HG03432 (cell line): Measurements from ENCODE around the gene SPAAR.
"Not testable (repeated sequence)": the region's sequence is repeated elsewhere in the genome, so short reads cannot be mapped to it uniquely, and the experiment has no call there.

Experiments used
- ATAC-seq: cut with Tn5 transposase; IDR thresholded peaks from one replicate; pipeline ENCODE4 v1.9.1; 2021; ENCODE audit warnings: mild to moderate bottlenecking, moderate library complexity; ENCODE audit not compliant: unreplicated experiment

Gene SPAAR

DNA sequence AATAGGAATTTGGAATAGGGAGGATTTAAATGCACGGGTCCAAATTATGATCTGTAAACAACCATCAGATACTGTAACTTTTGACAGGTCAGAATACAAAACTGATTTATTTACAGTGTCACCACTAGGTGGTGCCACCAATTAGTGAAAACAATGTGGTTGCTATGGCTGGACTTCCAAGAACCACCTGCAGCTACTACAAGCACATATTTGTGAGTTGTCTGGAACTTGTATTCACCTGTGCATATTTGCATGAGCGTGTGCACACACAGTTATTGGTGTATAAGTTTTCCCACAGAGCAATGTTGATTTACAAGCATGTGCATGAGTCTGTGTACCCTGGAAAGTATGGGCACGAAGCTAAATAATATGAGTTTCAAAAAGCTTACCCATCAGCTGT is 6.2 kb upstream of the SPAAR start:
- no peak for ATAC-seq

DNA sequence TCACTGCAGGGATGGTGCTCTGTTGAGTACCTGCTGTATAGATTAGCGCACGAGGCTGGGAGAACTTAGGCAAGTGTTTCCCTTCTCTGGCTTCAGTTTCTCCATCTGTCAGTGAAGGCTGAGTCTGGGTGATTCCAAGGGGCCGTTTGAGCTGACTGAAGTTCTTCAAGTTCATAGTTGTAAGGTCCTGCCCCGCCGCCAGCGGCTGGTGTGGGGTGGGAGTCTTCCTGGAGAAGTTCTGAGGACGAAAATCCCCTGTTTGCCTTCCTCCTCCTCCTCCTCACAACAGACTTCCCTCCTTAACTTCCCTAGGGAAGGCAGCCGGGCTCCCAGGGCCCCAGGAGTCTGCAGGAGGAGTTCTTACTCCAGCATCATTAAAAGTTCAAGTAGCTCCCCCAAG is 5.0 kb upstream of the SPAAR start:
- ATAC-seq, result no peak

DNA sequence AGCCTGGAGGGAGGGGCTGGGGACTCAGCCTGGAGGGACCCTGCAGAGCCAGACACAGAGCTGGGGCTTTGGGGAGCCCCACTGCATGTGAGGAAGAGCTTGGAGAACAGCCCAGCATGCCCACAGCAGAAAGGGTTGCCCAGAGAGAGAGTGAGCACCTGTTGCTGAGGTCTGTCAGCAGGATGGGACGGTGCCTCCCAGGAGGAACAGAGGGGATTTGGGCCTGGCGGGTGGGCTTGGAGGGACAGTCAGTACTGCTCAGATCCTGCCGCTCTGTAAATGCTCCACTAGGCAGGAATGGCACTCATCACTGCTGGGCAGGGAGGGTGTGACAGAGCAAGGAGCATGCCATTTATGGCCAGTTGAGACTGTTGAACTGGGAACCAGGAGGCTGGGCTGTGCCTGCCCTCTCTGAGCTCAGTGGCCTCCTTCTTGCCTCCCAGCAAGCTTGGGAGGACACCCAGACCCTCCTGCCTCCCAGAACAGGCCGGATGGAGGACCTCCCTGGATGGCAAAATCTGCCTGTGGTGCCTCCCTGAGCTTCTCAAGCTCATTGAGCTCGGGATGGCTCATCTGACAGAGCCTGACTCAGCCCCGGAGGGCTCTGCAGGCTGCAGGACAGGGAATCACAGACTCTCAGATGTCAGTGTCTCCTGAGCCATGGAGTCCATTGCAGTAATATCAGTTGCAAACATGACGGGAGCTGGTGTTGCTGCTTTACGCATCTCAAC is 4.1 kb upstream of the SPAAR start:
- no peak for ATAC-seq

DNA sequence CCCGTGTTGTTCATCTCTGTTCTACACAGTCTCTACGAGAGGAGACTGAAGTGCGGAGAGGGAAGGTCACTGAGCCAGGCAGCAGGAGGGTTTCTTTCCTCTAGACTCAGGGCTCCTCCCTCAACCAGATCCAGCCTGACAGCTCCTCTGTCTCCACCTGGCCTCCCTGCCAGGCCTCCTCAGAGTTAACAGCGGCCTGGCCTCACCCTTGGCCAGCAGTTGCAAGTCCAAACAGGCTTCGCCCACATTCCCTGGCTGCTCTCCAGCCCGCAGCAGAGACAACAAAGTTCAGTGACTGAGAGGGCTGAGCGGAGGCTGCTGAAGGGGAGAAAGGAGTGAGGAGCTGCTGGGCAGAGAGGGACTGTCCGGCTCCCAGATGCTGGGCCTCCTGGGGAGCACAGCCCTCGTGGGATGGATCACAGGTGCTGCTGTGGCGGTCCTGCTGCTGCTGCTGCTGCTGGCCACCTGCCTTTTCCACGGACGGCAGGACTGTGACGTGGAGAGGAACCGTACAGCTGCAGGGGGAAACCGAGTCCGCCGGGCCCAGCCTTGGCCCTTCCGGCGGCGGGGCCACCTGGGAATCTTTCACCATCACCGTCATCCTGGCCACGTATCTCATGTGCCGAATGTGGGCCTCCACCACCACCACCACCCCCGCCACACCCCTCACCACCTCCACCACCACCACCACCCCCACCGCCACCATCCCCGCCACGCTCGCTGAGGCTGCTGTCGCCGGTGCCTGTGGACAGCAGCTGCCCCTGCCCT is 3.2 kb upstream of the SPAAR start, which contains the start of gene HRCT1:
Gene HRCT1 (plus strand): TSS at position 291 of the 768 bp plus-strand sequence. CDS start 86 bp downstream, at position 377.
- ATAC-seq, result no peak

DNA sequence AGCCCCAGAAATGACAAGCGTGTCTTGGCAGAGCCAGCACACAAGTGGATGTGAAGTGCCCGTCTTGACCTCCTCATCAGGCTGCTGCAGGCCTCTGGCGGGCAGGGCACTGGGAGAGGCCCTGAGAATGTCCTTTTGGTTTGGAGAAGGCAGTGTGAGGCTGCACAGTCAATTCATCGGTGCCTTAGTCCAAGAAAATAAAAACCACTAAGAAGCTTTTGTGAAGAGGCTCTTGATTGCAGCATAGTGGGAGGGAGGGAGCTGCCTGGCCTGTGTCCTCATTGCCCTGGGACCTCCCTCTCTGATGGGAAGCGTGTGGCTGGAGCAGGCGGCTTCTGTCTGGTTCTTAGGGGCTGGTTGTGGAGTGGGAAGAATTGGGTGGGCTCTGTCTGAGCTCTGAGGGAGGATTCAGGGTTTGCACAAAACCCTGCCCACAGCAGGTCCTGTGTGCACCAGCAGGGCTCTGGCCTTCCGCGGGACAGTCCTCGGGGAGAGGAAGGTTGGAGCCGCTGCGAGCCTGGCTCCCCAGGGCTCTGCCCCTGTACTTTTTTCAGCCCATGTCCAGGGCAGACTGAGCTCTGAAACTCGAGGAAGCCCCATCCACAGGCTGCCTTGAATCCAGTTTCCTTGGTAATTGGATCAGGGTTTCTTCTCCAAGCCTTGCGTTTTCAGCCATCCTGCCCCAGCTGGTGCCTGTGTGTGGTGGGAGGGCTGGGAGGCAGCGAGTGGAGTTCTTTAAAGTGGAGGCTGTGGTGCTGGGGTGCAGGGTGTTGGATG is 2.2 kb upstream of the SPAAR start:
- ATAC-seq, result no peak

DNA sequence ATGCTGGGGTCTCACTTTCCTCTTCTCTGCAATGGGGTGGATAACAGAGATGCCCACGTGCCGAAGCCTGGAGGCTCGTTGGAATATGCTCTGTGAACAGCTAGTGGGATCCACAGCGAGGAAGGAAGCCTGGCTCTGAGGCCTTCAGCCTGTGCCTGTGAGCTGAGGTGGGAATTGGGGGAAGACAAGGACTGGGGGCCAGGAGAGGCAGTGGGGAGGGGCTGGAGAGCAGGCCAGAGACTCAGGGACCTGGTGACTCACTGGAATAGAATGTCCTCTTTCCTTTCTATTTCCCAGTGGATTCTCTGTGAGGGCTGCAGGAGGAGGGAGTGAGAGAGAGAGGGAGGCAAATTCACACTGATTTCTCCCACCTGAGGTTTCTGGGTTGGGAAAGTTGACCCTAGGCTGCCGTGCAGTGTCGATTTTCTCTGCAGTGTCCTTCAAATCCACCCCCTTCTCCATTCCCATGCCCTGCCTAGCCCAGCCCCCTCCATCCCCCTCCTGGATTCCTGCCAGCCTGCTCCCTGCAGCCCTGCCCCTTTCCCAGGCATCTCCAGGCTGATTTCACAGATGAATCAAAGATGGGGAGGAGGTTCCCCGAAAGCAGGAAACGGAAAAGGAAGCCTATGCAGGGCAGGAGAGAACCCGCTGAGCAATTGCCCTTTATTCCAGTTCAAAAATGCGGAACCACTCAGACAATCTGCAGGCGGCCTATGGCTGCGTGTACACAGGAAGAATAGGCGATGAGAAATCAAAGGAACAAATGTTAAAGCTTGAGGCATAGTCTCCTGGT is 1.4 kb upstream of the SPAAR start:
- ATAC-seq, result no peak

DNA sequence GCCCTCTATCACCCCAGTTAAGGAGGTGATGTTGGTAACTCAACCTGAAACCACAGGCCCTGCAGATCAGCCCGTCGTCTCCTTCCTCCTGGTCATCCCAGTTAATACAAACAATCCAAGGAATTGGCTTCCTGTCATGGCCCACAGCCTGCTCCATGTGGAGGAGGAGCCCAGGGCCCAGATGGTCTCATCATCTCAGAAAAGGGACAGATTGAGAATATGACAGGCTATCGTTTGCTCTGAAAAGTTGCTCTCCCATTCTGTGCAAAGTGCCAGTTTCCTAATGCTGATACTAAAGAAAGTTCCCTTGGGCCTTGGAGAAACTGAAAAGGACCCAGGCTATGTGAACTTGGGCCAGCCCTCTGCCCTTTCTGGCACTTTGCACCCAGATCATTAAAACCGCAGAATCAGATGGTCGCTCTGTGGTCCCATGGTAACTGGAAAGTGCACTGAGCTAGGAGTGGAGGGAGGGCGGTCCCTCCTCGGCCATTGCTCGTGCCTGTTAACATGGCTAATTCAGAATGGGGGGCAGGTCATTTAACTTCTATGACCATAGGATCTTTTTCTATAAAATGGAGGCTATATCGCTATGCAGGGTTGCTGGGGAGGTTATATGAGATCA is 675 bp upstream of the SPAAR start:
- ATAC-seq, result no peak

DNA sequence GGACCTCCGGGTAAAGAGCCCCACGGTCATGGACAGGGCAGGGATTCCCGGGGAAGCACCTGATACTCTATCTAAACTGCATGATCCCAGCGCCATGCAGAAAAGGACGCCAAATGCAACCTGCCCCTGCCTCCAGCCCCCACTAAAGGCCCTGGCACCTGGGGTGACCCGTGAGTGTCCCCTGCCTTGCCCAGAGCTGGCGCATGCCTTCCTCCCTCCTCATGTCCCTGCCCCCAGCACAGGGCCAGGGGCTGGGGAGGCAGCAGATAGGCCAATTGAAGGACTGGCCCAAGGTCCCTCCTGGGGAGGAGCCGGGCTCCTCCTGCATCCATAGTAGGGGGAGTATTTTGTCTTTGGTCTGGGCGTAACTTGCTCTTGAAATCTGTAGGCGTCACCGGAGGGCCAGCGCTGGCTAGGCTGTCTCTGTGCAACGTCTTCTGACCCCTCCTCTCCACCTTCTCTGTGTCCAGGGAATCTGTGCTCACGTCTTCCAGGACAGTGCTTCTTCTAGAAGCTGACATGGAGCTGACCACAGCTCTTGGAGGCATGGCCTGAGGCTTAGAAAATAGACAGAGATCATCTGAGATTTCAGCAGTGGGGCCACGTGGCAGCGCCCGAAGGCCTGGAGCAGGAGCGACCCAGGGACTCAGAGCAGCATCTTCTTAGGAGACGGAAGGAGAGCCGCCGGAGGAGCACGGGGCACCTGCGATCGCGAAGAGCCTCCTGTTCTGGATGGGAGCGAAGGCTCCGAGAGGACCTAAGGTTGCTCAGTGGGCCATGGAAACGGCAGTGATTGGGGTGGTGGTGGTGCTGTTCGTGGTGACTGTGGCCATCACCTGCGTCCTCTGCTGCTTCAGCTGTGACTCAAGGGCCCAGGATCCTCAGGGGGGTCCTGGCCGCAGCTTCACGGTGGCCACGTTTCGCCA is 660 bp downstream of the SPAAR start:
- ATAC-seq, result no peak

DNA sequence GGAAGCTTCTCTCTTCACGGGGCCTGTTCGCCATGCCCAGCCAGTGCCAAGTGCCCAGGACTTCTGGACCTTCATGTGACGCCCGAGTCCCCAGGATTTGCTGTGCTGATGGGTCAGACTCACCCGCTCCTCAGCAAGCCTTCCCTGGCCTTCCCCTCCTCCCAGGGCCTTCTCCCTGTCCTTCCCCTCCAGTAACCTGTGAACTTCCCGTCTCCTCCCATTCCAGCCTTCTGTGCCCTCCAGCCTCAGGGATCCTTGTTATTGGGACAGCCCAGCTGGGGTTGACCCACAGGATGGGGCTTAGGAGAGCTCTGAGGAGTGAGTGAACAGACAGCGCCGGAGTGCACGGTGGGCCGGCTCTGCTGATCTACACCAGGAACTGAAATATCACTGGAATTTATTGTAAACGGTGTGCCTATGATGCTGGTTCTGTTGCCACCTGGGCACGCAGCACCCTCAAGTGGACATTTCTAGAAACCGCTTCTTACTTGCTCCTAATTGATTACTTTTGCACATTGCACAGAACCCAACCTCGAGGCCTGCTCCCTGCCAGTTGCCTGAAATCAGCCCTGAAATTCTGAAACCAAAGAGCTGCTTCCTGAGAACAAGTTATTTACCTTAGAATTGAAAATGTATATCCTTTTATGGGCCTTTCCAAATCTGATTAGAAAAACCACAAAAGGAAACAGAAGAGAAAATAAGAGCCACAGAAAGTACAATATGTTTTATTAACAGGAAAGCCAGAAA is 1.5 kb downstream of the SPAAR start:
- ATAC-seq, result no peak

DNA sequence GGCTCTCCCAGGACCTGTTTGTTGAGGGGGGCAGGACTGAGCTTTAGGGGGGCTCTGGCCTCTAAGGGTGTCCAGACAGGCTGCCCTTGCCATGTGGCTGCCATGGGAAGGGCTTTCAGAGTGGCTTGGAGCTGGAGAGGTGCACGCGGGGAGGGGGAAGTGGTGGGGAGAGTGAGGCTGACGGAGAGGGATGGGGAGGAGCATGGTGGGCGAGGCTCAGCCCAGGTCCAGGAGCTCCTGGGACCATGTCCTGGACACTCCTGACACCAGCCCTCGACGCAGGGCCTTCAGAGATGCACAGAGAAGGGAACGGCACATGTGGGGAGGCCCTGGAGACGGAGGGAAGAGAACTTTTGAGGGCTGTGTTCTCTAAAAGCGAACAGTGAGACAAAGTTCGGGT is 2.4 kb downstream of the SPAAR start:
- no peak for ATAC-seq

DNA sequence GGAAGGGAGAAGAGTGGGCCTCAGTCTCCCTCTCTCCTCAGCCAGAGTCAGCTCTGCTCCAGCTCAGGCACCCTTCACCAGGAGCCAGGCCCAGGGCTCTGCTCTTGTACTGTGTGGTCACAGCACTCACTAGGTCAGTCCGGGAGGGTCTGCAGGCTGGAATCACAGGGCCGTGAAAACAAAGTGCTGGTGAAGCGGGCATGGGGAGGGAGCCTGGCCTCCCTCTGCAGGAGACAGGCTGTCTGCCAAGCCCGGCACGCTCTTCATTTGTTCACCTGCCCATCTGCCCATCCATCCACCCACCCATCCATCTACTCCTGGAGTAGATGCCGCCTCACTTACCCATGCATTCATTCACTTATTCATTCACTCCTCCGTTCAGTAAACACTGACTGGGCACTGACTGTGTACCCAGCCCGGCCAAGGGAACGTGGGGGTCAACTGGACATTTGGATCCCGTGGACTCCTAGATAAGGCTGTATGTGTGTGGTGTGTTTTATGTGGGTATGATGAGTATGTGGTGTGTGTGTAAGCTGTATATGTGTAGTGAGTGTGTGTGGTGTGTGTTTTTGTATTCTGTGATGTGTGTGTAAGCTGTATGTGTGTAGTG is 3.6 kb downstream of the SPAAR start:
- no peak for ATAC-seq

DNA sequence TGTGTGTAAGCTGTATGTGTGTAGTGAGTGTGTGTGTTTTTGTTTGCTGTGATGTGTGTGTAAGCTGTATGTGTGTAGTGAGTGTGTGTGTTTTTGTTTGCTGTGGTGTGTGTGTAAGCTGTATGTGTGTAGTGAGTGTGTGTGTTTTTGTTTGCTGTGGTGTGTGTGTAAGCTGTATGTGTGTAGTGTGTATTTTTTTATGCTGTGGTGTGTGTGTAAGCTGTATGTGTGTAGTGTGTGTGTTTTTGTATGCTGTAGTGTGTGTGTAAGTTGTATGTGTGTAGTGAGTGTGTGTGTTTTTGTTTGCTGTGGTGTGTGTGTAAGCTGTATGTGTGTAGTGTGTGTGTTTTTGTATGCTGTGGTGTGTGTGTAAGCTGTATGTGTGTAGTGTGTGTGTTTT is 4.1 kb downstream of the SPAAR start:
- not testable (repeated sequence) for ATAC-seq

DNA sequence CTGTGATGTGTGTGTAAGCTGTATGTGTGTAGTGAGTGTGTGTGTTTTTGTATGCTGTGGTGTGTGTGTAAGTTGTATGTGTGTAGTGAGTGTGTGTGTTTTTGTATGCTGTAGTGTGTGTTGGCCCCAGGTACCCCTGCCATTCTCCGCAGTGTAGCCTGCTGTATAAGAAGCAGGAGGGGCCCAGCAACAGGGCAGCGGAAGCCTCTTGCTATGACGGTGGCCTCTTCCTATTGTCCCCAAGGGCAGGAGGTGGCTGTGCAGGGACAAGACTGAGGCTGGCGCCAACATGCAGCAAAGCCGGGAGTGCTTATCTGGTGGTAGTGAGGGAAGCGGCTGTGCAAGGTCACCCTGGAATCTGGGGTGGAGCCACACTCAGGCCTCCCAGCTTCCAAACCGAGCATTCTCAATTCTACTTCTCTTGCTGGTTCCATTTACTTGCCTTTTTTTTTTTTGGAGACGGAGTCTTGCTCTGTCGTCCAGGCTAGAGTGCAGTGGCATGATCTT is 5.1 kb downstream of the SPAAR start:
- ATAC-seq, result no peak

DNA sequence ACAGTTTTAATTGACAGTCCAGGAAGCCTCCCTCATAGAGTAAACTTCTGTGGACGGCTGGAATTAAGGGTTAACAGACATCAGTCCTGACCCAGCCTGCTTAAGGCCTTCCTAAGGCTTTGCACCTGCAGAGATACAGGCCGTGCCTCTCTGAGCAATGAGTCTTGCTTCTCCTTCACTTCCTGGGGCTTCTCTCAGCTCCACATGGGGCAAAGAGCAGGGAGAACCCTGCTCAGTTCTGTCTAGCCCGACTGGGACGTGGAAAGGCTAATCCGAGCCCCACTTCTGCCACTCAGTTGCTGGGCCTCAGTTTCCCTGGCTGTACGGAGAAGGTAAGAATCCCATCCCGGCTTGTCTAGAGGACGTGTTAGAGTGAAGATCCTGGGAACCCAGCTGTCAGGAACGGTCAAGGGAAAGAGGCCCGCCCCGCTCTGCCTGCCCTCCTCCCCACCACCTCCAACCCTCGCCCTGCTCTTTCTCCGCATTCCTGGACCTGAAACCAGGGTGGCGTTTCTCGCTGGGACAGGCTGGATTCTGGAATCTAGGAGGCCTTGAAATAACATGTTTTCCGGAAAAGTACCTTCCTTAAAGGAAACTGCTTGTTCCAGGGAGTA is 6.5 kb downstream of the SPAAR start:
- ATAC-seq, result no peak

DNA sequence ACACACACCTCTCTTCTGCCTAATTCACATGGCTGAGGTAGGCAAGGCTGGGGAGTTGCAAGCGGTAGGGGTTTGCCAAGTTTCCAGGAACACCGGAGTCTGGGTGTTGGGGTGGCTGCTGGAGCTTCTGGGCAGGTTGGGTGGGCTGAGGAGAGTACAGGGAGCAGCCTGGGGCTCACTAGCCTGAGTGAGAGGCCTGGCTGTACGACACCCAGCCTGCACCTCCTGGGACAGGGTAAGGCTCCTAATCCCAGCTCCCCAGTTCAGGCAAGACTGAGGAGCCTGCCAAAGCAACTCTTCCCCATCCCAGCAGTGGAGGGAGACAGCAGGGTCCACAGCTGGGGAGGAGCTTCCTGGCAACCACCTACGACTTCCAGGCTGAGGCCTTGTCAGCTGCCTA is 8.0 kb downstream of the SPAAR start:
- no peak for ATAC-seq

DNA sequence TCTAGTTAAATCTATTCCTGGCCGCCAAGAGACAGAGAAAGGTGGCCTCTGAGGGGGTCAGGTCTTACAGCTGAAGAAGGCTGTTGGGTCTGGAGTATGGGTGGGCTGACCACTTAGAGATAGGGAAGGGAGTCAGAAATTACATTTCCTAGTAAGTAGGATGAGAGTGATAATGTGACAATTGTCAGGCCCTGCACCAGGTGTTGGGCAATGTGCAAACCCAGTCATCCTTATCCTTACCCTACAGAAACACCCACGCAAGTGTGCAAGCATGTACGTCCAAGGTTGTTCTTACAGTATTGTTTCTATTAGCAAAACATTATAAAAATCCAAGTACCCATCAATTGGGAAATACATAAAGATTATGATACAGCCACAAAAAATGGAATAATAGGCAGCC is 9.5 kb downstream of the SPAAR start:
- no peak for ATAC-seq

DNA sequence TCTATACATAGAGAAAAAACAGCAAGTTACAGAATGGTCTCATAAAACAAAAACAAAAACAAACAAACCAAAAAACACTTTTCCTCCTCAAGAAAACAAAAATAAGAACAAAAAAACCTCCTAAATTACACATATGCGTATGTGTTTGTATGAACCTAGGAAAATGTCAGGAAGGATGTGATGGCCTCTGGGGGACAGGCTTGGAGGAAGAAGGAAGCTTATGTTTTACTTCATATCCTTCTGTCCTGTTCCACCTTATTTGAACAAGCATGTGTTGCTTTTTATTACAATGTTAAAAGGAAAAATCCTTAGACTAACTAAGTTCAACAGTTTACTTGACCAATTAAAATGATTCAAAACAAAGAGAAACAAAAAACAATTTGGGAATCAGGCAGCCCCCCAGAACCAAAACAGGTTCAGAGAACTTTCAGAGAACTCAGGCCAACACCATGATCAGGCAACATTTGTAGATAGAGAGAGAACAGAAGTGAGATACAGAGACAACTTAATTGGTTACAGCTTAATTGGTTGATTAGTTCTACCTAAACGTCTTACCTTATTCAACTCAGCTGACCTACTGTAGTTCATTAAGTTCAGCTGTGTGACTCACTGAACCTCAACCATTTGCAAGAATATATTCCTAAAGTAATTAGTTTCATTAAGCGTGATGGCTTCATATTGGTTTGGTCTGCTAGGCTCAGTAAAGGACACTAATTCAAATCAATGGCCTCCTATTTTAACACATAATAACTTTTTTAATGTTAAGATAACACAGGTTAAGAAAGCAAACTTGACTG is 10.1 kb downstream of the SPAAR start:
- ATAC-seq, result no peak
